Fibroblast of skin of back (primary cell): Measurements from ENCODE around the gene PDZK1IP1.
"Not testable (repeated sequence)": the region's sequence is repeated elsewhere in the genome, so short reads cannot be mapped to it uniquely, and the experiment has no call there.

Experiments used
- DNase-seq: peaks from one replicate; pipeline ENCODE4 v3.0.0-alpha.2; 2013

The PDZK1IP1 gene

DNA sequence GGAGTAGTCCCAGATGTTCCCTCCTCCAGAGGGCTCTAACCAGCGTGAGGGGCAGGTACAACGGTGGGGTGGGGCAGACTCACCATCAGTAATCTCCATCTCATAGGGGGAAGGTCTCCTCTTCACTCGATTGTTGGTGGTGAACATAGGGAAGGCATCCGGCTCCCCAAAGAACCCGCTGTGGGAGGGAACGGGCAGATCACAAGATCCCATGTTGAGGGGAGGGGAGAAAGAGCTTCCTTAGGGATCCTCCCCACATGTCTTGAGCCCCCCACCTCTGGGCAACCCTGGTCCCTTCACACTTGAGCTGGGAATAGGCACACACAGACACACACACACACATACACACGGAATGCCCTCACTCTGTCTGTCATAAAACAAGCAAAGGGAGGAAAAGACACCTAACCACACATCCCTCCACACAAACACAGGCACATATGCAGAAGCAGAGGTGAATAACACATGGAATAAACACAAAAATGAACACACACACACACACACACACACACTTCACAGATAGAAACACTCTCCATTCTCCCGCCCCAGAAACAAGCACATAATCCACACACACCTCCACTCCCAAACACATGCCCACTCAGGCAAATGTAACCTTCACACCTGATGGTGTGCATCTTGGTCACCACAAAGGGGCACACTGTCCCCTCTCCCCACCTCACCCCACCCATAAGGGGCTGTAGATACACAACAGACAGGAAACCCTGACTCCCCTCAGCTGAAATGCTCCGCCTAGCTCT, 34.3 kb upstream of the PDZK1IP1 start:
- no peak for DNase-seq

DNA sequence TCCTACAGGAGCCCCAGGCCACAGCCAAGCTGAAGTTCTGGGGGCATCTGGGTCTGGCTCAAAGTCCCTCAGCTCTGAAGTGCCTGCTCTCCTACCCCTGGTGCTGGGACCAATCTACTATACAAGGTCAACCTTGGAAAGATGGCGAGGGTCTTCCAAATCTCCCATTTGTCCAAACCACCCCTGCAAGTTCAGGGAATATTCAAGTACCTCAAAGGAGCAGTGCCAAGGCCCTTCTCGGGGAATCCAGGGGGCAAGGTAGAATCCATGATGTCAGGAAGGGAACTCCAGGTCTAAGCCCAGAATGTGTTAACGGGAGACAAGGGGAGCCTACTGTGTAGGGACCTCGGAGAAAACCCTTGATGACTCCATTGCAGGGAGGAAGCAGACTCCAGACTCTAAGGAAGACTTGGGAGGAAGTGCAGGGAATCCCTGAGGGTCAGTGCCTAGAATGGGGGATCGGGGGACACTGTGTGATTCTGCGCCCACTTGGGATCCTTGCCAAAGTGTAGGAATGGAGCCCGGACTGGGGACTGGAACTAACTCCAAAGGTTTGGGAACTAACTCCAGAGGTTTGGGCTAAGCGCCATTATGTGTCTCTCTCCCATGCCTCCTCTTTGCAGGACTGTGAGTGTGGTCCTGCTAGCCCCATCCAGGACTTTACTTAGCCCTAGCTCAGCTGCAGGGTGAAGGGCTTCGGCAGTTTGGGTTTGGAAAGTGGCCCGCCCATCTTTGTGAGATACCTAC, 33.5 kb upstream of the PDZK1IP1 start:
- DNase-seq, result no peak

DNA sequence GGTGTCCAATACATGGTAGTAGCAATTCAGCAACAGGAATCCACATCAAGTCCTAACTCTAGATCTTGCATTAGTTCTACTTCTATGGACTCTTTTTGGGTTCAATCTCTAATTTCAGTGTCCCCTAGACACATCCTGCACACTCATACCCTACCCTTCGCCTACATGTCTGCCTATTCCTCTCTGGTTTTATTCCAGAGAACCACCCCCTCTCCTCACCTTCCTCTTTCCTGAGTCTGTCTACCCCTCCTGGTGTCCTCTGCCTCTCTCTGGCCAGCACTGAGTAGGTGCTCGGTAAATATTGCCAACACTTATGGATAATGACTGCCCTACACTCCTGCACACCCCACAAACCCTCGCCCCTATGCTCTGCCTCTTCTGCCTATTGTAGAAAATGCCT, 32.6 kb upstream of the PDZK1IP1 start:
- DNase-seq, result no peak

DNA sequence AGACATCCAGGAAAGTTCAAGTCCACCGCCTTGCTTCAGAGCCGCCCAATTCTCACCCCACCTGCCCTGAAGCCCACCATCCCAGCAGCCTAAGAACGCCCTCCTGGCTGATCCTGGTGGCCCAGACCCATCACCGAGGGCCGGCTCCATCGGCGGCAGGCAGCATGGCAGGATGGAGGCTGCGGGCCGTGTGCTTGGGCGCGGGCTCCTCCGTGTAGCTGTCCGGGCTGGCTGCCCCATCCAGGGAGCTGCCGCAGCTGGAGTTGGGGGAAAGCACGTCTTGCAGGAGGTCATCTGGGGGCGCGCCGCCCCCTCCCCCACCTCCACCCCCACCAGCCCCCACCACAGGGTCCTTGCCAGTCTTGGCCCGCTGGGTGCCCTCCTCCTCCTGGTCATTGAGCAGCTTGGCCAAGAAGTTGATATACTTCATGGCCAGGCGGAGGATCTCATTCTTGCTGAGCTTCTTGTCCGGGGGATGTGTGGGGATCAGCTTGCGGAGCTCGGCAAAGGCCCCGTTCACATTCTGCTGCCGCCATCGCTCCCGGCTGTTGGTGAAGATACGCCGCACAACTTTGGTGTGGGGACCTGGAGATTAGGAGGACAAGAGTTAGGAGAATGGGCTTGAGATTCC, 29.9 kb upstream of the PDZK1IP1 start:
- no peak for DNase-seq

DNA sequence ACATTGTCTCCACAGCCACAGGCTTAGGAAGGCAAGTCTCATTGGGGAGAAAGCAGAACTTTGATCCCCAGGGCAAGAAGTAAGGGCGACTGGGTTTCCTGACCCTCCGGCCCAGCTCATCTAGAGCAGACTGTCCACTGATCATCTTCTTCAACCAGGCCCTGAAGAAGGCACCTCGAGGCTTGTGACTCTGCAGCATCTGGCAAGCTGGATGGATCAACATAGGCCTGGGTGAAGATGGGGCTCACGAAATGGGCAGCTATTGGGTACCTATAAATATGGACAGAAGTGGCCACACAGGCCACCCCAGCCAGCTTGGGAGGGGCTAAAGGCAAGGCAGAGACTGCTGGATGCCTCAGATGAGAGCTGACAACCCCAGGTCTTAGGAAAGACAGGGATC, 29.2 kb upstream of the PDZK1IP1 start:
- no peak for DNase-seq

DNA sequence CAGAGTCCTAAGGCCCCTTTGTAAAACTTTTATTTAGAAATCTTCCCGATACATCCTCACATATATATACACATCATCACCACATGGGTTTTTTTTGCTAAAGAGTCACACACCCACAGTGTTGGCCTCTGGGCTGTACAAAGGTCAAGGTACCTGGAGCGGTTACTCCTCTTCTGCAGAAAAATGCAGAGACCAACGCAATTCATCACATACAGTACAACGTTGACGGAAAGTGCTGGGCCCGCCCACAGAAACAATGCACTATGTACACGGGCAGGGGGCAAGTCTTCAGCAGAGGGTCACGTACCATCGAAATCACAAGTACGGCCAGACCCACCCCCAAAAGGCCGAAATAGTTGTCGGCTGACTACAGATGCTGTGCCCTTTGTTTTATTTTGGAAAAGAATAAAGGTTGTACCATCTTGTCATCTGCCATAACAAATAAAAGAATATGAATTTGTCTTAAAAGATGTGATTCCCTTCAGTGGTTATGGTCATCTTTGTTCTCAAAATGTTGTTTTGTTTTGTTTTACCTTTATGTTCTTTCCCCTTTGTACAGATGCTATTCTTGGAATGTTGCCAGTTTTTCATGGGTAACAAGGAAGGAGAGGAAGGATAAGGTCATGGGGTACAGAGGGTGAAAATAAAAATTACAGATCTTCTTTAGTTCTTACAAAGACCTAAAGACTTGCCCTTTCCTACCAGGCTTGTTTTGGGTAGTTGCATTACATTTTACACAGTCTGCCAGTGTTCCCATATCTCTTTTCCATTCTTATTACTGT, 26.6 kb upstream of the PDZK1IP1 start:
- DNase-seq, result no peak

DNA sequence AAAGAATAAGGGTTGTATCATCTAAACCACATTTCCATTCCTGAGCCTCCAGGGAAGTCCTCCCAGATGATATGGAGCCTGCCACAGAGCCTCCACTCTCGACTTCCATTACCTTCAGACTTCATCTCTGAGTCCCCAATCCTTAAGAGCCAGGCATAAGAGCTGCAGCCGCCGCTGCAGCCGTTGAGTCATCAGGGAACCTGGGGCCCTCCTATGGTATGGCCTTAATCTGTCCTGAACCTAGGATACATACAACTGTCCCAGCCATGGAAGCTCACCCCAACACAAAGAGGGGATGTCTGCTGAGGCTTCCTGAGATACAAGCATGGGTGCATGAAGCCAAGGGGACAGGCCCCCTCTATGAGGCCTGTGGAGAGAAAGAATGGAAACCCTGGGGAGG, 25.9 kb upstream of the PDZK1IP1 start:
- DNase-seq, result no peak

DNA sequence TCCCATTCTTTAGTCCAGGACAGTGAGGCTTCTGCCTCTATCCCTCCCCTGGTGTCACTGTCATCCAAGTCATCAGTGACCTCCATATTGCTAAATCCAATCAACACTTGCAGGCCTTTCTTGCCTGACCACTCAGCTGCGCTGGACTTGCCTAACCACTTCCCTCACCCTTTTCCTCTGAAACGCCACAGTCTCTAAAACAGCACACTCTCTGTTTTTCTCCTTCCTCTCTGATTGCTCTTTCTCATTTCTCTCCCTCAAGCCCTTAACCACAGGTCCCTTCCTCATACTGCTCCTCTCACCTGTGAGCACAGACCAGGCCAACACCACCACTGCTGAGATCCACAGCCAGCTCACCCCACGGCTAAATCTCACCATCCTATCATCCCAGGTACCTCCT, 24.7 kb upstream of the PDZK1IP1 start:
- DNase-seq, result no peak

DNA sequence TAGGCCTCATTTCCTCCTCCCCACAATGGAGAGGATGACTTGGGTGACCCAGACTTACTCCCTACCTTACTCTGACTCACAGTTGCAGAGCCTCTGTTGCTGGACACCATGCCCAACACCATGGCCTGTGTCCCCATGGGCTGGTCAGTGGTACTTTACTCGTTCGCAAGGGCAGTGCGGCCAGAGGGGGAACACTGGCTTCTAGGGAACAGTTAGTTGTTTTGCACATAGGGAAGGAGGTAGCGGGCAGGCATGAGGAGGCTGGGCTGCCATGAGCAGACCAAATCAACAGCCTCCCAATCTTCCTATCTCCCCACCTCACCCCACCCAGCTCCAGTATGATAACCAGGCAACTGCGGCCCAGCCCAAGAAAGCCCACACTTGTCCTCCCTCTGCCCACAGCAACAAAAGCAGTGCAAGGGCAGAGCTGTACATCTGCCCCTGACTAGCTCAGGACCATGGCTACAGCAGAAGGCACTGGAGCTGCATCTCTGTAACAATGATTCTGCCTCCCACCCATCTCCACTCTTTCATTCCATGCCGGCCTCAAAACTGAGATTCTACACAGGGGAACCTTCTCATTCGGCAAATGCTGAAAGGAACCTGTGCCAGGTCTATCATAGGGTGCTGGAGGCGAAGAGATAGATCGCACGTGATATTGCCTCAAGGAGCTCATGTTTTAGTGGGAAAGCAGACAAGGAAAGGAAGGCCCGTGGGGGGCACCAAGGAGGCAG, 23.6 kb upstream of the PDZK1IP1 start:
- DNase-seq, result no peak

DNA sequence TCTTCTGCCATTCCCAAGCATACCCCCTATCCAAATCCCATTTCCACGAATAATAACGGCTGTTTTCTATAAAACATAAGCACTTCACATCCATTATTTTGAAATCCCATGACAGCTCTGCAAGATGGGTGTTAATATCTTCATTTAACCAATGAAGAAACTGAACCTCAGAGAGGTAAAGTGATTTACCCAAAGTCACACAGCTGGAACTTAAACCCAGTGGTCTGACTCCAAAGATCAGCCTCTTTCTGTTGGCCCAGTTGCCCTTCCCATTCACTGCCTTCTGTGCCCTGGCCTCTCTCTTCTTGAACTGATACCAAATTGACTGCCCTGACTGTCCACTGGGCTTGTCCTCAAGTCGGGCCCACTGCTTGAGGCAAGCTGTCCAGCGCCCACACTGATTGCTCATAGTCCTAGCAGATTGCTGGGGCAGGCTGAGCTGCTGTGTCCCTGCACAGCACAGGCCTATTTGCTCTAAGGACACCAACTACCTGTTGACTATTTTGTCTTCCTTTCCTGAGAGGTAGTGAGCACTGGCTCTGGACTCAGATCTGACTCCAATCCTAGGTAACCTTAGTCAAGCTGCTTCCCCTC, 22.9 kb upstream of the PDZK1IP1 start:
- no peak for DNase-seq

DNA sequence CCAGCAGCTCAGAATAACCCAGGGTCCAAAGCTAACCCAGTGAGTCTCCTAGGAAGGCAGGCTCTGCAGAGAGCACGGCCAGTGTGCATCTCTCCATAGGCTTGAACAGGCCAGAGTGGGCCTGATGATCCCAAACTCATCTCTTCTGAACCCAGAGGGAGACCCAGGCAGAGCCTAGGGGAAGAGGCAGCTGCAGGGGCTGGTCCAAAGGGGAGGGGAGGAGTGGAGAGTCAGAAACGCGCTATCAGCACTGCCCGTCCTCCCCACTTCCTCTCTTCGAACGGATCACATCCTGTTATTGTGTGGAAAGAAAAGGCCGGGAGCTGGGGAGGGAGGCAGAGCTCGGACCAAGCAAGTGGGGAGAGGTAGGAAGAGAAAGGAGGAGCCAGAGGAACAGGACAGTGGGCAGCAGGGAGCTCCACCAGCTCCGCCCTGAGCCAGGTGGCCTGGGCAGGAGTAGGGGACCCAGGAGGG, 22.0 kb upstream of the PDZK1IP1 start:
- DNase-seq, result no peak

DNA sequence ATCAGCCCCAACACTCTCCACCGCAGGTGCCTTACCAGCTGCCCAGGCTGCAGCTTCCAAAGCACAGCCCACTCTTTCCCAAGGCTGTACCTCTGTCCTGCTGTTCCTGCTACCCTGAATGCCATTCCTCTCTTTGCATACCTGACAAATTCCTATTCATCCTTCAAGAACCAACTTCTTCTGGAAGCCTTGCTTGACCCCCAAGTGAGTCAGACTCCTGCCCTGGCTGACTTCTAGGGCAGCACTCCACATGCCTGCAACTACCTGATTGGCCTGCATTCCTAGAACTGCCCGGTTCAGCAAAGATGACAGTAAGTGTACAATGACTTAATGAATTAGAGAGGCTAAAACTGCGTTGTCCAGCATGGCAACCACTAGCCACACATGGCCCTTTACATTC, 20.8 kb upstream of the PDZK1IP1 start:
- DNase-seq, result no peak

DNA sequence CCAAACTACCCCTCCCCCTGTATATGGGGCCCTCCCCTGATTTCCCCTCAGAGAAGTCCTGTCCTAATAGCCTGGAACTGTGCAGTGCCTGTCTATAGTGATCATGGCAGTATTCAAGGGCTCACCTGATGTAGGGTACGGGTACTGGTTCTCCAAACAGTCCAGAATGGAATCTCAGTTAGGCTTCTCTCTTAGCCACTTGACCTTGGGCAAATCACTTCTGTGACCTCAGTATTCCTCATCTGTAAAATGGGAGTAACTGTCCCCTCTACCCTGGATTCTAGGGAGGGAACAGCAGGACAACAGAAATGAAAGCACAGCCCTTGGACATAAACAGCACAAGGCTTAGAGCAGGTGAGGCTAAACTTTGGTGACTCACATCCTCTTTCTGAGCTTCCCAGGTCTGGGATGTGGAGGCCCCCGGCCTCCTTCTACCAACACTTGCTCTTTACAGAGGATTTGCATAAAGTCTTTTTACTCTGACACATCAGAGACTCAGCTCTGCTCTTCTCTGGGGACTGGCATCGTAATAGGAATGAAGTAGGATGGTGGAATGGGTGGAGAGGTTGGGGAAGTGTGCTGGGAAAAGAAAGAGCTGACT, 20.0 kb upstream of the PDZK1IP1 start:
- no peak for DNase-seq

DNA sequence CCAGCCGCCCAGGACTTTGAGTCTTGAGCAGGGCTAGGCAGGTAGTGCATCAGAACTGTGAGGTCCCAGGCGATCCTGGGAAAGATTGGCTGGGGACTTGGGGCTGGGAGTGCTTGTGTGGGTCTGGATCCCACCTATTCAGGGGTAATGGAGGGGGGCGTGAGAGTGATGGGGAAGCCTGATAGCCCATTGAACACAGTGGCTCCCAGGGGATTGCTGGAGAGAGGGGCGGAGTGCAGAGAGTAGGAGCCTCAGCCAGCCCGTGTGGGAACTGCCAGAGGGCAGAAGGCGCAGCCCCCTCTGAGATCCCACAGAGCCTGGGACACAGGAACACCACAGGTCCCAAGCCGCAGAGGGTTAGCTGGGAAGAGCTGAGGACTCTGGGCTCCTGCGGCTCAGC, 19.3 kb upstream of the PDZK1IP1 start:
- no peak for DNase-seq

DNA sequence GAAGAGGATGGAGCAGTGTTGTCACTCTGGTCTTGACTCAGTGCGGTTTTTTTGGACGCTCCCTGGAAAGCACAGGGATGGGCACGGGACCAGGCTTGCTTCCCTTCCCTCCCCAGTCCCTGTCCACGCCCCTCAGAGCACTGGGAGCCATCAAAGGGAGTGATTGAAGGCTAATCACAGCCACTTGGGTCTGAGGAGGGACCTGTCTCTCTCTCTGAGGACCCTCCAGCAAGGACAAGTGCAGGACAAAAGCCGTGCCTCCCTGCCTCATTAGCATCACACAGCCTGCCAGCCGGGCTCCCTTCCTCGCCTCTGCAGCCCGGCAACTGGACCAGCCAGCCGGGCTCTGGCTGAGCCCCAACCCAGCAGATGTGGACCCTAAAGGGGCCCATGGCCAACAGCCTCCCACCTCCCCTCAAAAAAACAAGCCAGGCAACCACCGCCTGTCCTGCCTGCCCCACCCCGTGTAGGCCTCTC, 18.6 kb upstream of the PDZK1IP1 start:
- no peak for DNase-seq

DNA sequence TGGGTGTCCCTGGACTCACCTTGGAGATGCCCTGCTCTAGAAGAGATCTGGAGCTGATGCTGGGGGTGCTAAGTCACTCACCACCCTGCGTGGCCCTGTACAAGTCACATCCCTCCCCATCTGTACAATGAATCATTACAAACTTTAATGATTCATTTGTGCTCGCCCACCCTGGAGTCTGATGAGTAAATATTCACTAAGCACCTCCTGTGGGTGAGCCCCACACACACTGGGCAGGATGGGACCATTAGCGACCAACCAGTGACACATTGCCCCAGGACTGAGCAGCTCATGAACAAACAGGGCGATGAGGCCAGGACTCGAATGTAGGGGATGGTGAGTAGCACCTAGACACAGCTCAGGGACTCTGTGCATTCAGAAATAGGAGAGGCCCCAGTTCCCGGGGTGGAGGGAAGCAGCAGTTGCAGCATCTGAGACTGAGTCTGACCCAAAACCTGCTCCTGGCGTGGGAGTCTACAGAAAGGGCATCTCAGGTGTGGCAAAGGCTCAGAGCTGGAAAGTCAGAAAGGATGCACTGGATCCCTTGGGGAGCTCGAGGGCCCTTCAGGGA, 18.1 kb upstream of the PDZK1IP1 start:
- DNase-seq, result no peak

DNA sequence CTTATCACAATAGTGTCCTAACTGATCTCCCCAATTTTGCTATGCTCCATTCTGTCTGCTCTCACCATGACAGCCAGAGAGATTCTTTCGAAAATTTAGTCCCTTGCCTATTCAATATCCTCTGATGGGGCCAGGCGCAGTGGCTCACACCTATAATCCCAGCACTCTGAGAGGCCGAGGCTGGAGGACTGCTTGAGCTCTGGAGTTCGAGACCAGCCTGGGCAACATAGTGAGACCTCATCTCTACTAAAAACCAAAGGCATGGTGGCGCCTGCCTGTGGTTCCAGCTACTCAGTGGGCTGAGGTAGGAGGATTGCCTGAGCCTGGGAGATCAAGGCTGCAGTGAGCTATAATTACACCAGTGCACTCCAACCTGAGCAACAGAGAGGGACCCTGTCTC, 16.1 kb upstream of the PDZK1IP1 start:
- no peak for DNase-seq

DNA sequence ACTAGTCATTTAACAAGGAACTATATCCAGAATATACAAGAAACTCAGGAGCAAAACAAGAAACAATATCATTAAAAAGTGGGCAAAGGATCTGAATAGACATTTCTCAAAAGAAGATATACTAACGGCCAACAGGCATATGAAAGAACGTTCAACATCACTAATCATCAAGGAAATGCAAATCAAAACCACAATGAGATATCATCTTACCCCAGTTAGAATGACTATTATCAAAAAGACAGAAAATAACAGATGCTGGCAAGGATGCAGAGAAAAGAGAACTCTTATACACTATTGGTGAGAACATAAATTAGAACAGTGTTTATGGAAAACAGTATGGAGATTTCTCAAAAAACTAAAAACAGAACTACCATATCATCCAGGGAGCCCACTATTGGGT, 13.7 kb upstream of the PDZK1IP1 start:
- not testable (repeated sequence) for DNase-seq

DNA sequence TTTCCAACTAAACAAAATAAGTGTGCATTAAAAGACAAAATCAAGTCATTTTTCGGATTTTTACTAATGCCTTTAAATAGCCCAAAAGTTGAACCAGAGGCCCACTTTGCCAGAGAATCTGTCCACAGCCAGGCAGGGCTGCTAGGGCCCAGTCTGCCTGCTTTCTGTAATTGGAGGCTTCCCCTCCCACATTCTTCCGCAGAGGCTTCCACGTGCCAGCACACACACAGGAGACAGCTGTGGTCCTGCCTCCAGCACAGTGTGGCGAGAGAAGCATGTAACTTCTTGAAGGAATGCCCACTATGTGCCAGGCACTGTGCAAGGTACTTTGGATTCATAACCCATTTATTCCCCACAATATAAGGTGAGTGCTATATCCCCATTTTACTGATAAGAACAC, 11.3 kb upstream of the PDZK1IP1 start:
- no peak for DNase-seq

DNA sequence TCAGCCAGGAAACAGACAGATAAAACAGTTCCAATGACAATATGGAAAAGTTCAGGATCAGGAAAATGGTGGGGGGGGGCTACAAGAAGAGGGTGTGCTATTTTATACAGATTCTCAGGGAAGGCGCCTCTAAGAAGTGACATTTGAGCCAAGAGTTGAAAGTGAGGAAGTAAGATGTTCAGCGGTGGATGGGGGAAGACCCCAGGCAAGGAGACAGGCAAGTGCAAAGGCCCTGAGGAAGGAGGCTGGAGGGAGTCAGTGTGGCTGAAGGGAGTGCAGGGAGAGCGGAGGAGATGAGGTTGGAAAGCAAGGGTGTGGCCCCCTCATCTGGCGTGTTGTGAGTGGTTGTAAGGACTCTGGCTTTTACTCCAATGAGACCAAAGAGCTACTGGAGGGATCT, 8.4 kb upstream of the PDZK1IP1 start:
- no peak for DNase-seq

DNA sequence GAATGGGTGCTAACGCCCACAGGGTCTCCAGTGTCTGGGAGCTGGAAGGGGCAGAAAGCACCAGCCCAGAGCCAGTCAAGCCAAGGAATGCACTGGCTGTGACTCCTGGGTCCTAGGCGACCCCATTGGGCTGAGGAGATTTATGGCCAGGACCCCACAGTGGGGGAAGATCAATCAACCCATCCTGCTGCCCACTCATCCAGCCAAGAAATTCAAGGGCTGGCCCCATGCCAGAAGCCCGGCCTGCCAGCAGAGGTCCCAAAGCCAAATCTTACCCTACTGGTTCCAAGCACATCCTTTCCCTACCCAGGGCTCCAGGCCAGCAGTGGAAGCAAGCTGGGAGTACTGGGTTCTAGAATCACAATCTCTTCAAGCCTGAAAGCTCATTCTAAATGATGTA, 6.8 kb upstream of the PDZK1IP1 start:
- no peak for DNase-seq
